HG02610 (cell line): ENCODE measurements around the gene GOLT1B.
A peak's percentile ranks its signal among the peaks of the same experiment; 100 is the strongest.
"Not testable (repeated sequence)": the region's sequence is repeated elsewhere in the genome, so short reads cannot be mapped to it uniquely, and the experiment has no call there.

Experiments
- ATAC-seq: cut with Tn5 transposase; IDR thresholded peaks from one replicate; pipeline ENCODE4 v1.9.1; 2021; ENCODE audit warnings: mild to moderate bottlenecking, moderate library complexity; ENCODE audit not compliant: unreplicated experiment

The GOLT1B gene, protein sequence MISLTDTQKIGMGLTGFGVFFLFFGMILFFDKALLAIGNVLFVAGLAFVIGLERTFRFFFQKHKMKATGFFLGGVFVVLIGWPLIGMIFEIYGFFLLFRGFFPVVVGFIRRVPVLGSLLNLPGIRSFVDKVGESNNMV

DNA sequence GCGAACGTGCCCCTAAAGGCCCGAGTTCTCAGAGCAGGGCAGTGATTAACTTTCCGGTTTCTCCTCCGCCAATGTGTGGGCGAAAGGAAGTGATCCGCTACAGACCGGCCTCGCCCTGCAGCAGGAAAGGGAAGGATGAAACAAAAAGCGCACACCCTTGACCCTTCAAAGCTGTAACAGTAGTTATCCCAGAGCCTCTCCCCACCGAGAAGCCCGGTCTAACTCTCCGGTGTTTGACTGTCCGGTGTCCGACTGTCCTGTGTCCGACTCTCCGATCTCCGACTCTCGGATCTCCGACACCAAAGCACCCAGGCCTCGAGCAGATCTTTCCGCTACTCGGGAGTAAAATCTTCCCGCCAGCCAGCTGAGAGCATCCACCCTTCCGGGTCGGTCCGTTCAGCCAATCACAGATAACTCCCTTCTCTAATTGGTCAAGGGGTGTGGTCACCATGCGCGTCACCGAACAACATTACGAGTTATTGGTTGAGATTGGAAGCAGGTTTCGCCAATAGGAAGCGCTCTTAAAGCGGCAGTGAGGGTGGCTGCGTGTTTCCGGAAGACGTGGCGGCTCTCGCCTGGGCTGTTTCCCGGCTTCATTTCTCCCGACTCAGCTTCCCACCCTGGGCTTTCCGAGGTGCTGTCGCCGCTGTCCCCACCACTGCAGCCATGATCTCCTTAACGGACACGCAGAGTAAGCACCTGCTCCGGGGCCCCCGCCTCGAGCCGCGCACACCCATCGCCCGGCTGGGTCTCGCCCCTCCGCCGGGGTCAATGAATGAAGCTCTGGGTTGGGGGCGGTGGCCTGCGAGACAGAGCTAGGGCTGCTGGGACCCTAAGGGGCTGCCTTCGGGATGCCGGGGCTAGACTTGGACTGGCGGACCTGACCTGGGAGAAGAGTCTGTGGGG lies at the start of gene GOLT1B, which contains the start of gene RECQL:
Gene GOLT1B (plus strand): TSS at position 532 of the 906 bp plus-strand sequence. CDS start 135 bp downstream, at position 667.
Gene RECQL (minus strand): TSS at position 378 of the 906 bp plus-strand sequence. CDS start 2,065 bp downstream, outside the sequence.
- peak; percentile 99 for ATAC-seq

DNA sequence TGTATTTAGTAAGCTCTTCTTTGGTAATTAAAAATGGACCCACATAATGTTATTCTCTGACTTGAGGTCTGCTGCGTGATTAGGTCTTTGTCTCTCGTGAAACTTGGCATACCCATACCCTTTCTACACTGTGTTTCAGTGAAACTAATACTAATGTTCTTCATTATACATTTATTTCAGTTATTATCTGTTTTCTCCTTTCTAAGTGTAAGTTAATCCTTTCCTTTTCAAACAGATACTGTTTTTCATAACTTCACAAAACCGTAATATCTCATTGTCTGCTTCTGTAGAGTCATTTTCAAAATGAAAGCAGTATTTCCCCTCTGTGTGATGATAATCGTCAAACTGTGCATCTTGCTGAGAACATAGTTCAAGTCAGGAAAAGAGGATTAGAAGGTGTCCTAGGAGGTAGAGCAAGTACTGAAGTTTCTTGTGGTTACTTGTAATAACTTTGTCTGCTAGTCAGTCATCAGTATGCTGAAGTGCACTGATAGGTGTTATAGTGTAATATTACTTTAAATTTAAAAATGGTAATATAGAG lies 48.2 kb upstream of the GOLT1B start:
- ATAC-seq = peak; percentile 95

DNA sequence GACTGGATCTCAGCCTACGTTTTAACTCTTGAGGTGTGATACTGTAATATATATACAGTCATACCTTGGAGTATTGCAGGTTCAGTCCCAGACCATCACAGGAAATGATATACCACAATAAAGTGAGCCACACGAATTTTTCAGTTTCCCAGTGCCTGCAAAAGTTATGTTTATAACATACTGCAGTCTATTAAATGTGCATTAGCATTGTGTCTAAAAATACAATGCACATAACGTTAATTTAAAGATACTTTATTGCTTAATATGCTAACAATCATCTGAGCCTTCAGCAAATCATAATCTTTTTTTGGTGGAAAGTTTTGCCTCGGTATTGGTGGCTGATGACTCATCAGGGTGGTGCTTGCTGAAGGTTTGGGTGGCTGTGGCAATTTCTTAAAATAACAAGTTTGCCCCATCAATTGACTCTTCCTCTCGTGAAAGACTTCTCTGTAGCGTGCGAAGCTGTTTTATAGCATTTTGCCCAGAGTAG lies 45.3 kb upstream of the GOLT1B start:
- ATAC-seq = no peak

DNA sequence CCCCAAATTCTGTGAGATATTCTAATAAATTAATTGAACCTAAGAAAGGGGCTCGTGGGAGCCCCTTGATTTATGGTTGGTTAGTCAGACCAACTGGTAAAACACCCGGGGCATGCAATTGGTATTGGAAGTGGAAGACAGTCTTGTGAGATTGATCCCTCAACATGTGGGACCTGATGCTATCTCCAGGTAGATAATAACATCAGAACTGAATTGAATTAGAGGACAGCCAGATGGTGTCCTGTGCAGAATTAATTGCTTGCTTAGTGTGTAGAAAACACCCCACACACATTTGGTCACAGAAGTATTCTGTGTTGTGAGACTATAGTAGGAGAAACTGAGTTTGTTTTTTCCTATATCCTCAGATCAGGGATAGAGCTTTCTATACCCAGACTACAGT lies 42.1 kb upstream of the GOLT1B start:
- ATAC-seq = no peak

DNA sequence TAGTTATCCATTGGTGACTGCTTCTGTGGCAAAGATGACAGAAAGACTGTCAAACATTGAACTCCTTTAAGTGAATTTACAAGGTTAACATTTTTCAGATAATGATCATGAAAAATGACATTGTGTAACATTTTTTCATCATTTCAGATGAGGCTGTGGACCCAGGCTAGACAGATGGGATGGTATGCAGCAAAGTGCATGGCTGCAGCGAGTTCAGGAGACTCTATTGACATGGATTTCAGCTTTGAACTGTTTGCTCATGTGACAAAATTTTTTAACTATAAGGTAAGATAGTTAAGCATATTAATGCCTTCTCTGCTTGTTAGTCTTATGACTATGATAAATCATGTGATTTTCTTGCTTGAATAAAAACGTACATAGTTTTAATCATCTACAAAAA lies 34.3 kb upstream of the GOLT1B start:
- ATAC-seq = not testable (repeated sequence)

DNA sequence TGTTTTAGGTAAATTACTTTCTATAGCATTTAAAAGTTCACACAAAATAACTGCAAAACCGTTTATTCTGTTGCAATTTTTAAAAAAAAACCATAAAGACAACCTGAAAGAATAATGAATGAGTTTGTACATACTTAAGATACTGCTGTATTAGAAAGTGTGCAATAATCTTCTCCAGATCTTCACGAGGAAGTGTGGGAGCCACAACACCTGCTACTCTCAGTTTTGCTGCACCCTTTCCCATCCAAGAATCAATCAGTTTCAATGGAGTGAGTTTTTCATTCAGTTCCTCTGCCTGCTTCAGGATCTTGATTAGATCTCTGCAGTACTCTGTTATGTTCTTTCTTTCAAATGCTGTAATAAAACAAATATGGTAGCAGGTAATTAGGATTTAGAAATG lies 30.3 kb upstream of the GOLT1B start:
- no peak for ATAC-seq

DNA sequence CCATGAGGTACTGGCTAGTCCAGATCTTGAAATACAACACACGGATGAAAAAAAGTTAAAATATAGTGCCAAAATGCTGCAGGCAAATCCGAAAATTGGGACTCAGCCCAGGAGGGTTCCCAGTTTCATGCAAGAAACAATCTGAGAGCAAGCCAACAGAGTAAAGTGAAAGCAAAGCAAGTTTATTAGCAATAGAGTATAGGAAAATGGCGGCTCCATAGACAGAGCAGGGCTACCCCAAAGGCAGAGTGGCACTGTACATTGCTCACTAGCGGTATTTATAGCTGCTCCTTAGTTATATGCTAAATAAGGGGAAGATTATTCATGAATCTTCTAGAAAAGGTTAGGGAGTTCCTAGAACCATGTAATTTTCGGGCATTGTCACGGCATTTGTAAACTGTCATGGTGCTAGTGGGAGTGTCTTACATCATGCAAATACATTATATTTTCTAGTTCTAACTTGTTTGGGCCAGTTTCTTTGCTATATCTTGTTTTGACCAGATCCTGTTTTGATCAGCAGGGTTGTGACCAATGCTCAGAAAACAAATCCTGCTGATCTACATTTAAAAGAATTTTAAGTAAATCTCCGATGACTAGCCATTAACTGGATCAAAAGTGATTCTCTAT lies 29.3 kb upstream of the GOLT1B start:
- no peak for ATAC-seq

DNA sequence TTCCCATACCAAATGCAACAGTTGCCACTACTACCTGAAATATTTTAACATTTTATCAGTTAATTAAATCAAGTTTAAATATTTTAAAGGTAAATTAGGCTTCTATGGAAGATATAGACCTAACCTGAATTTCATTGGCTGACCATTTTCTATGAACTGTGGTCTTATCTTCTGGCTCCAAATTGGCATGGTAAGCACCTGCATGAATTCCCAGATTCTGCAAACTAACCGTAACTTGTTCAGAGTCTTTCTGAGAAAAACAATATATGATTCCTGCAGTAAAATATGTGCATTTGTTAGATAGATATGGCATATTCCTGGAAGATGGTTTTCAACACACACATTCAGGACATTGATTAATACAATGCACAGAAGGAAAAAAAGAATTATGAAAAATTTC lies 26.0 kb upstream of the GOLT1B start:
- no peak for ATAC-seq

DNA sequence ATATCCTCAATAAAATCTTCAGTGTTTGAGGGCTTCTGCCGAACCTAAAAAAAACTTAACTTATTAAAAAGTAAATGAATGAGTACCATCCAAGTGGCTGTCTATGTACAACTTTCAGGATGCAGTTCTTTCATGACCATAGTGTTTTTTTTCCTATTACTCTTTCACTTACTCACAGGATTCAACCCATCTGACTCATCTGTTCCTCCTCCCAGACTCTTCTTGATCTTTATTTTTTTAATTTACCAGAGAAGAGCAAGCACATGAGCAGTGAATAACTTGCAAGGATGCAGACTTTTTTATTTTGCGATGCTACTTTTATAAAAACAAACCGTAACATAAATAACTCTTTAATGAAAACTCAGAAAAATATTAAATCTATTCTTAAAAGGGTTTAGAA lies 24.6 kb upstream of the GOLT1B start:
- no peak for ATAC-seq

DNA sequence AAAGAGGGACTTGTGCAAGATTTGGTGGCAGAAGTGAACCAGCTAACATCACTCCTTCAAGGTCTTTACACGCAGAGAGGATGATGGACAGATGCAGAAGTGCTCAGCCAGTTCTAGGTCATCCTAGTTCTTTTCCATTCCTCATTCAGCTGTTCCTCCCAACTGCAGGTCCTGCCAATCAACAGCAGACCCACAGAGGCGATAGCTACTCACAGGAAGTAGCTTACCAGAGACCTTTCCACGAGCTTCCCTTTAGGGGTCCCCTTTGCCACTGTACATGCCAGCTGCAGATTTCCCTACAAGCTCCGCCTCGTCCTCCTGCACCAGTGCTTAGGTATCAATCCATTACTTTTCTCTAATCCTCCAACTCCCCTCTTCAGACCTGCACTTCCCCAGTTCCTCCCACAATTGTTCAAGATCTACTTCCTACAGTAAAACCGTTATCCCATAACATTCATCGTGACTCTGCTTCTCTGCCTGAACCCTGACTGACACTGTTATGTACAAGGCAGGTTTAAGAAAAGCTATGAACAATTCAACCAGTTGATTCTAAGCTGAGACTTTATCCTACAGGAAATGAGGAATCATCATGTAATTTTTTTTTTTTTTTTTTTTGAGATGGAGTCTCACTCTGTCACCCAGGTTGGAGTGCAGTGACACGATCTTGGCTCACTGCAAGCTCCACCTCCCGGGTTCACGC lies 22.7 kb upstream of the GOLT1B start:
- no peak for ATAC-seq

DNA sequence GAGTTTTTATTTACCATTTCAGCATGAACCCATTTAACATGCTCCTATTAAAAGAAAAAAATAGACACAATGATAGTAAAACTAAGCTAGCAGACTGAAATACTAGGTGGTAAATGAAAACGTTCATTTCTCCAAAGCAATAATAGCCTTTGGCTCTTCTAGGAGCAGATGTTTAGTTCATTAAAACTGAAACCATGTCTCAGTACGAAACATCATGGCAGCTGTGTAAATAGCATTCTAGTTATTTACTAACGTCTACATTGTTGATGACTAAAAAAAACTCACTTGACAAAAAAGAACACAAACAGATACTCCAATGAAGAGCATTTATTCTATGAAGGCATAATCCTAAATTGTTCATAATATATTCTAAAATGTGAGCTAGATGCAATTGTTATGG lies 18.1 kb upstream of the GOLT1B start:
- ATAC-seq = no peak

DNA sequence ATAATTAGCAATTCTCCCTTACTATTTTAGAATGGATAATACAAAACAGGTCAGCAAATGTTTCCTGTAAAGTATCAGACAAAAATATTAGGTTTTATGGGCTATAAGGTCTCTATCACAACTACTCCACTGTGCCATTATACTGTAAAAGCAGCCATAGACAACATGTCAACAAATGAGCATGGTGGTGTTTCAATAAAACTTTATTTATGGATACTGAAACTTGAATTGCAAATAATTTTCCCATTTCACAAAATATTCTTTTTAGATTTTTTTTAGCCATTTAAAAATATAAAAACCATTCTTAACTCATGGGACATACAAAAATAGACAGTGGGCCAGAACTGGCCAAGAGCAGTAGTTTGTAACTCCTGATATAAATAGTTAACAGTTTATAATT lies 15.6 kb upstream of the GOLT1B start:
- ATAC-seq = no peak

DNA sequence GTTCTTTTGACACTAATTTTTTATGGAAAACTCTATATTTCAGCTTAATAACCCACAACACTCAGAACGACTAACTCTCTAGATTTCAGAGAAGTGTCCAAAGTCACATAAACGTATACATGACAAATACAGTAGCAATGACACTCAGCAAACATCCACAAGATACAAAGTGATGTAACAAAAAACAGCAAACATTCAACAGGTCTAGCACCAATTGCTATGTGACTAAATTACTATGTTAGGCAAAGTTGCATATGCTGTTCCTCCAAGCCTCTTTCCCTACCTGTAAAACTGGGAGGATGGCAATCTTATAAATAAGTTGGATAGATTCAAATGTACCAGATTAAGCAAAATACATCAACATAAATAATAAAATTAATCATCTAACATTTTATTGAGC lies 1.8 kb upstream of the GOLT1B start:
- ATAC-seq = no peak

DNA sequence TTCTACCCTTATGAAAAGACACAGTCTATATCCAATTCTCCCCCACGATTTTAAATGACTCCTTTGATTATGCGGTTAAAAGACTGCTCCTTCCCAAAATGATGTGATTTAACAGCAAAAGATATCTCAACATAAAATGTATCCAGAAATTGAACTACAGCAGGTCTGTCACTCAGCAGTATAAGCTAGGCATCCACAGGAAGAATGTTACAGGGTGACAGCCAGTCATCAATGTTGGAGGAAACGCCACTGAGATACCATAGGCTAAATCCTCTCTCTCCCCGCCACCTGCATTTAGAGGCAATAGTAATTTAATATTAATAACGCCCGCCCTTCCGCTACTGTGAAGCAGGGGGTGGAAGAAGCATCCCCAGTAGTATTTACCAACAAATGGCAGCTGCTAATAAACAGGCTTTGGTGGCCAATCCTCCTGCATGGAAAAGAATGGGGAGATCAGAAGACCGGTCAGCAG lies 767 bp upstream of the GOLT1B start:
- ATAC-seq = peak; percentile 1

DNA sequence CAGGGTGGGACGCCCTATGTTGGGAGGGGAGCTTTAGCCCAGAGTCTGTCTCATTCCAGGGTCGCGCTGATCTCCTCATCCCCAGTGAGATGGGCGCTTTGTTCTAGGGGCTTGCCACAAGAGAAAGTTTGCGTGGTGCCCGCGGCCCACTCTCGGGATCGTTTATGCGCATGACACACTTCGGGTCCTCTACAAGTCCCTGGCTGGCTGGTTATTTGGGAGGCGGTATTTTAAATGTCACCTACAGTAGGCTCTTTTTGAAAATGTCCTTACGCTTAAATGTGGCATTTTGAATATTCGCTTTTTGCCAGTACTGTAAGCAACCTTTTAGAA lies 541 bp downstream of the GOLT1B start:
- peak; percentile 0 for ATAC-seq

DNA sequence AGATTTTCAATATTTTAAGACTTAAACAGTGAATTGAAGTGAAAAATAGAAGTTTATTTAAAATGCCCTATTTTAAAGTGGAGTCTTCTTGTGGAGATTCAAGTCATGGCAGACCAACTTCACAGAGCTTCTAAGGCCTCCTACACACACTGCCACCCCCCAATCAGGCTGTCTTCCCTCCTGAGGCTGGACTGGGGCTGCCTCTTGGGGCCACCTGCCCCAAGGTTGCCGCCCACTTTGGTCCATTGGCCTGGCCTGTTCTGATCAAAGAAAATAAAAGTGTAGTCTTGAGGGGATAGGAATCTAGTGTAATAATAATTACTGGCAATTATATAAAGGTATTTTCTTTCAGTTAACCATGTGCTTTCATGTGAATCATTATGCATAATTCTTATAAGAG lies 1.3 kb downstream of the GOLT1B start:
- ATAC-seq = no peak

DNA sequence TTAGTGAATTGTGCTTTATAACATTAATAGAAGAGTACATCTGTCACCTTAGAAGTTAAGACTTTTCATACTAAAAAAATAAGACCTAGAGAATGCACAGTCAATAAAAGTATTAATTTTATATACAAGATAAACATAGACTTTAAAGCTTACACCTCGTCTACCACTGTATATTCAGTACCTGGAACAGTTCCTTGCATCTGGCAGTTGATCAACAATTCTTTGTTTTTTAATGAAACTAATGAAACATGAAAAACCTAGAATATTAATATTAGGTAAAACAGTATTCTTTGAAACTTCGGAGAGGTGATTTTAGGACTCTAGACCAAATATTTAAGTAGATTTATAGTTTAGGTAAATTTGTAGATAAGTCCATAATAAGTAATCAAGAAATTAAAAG lies 4.3 kb downstream of the GOLT1B start:
- ATAC-seq = no peak

DNA sequence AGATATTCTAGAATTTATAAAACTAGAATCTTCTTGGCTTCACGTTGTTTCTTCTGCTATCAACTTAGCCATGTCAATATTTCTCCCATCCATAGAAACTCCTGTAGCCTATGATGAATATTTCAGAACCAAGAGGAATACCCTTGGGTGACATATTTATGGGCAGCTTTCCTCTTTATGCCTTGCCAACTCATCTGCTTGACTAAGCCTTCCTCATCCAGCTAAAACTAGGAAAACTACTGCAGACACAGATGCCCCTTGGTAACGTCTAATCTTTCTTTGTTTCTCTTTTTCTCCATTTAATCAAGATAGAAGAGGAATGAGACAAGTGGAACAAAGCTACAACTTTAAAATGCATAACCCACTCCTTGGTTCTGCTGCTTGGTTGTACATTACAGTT lies 6.3 kb downstream of the GOLT1B start:
- no peak for ATAC-seq

DNA sequence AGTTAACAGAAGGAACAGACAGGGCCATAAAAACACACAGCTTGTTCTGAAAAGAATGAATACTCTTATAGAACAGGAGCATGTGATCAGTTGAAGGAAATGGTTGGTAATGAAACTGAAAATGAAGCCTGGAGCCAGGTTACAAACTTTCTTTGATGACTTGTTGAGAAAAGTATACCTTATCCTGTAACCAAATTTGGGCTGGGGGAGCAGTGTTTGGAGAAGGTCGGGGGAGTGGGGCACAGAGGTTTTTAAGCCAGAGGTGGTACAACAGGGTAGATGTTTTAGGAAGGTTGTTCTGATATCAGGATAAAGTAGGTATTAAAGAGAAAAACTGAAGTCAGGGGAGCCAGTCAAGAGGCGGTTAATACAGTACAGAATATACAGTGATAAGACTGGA lies 8.2 kb downstream of the GOLT1B start:
- ATAC-seq = peak; percentile 96

DNA sequence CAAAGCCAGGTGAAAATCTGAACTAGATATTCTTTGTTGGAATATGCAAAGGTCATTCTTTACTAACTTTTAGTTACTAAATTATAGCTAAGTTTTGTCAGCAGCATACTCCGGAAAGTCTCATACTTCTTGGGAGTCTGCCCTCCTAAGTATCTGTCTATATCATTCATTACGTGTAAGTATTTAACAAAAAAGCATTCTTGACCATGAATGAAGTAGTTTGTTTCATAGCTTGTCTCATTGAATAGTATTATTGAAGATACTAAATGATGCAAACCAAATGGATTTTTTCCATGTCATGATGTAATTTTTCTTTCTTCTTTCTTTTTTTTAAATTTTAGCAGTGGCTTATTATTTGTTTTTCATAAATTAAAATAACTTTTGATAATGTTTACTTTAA lies 14.7 kb downstream of the GOLT1B start:
- no peak for ATAC-seq

DNA sequence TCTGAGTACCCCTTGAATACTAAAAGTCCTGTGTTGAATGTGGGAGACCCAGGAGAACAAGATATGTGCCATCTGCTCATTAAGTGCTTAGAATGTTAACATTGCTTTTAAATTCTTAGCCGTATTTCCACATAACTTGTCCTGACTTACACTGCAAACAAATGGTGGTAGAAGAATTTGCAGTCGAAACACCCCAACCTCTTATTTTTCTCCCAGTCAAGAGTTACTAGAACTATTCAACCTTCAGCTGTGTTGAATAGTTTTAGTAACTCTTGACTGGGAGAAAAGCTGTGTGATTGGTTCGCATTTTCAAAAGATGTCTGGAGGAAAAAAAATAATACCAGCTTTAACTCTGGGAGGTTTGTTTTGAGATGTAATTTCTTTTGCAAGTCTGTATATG lies 16.9 kb downstream of the GOLT1B start:
- no peak for ATAC-seq
